ENCODE results near the gene DPY19L3.

GRCh38 chr19:32364040-32364439 lies 41.5 kb upstream of the DPY19L3 start:
- TF ChIP-seq, protein P1, sequence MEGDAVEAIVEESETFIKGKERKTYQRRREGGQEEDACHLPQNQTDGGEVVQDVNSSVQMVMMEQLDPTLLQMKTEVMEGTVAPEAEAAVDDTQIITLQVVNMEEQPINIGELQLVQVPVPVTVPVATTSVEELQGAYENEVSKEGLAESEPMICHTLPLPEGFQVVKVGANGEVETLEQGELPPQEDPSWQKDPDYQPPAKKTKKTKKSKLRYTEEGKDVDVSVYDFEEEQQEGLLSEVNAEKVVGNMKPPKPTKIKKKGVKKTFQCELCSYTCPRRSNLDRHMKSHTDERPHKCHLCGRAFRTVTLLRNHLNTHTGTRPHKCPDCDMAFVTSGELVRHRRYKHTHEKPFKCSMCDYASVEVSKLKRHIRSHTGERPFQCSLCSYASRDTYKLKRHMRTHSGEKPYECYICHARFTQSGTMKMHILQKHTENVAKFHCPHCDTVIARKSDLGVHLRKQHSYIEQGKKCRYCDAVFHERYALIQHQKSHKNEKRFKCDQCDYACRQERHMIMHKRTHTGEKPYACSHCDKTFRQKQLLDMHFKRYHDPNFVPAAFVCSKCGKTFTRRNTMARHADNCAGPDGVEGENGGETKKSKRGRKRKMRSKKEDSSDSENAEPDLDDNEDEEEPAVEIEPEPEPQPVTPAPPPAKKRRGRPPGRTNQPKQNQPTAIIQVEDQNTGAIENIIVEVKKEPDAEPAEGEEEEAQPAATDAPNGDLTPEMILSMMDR (IDR thresholded peaks at IDR 0.05), result no peak
- TF ChIP-seq POLR2A (IDR thresholded peaks at IDR 0.05) (no peak), POLR2AphosphoS5 (IDR thresholded peaks at IDR 0.05) (no peak)

All from upper lobe of left lung (tissue), 4 donors.